HepG2 (cell line): ENCODE data around the gene ZNF175. TPM values are rescaled to one million over a fixed set of nuclear protein-coding genes. Genes with fewer than 3 reads are reported as not detected.

Source experiments
- ATAC-seq: fragments of 200-7000 bp; cut with Tn5 transposase; 3 replicates; pipeline ENCODE4 v1.9.1; 2020; ENCODE audit warnings: mild to moderate bottlenecking, moderate library complexity
- BruUV-seq: library from RNA; stranded (reverse); fragments of 400-500 nt; replicated peaks from 2 replicates; lab custom pipeline; 2021; lab: Mats Ljungman, UMichigan
- CTCF ChIA-PET: fragments of 300-600 bp; formaldehyde crosslinking; extraction: SDS; loops from one replicate; lab custom pipeline; 2021; ENCODE audit warnings: low total read pairs, inconsistent platforms, low intra/inter-chr PET ratio; lab: Yijun Ruan, JAX
- POLR2A ChIA-PET: fragments of 350-600 bp; sonication (Branson Sonifier 250); formaldehyde crosslinking; loops from one replicate; lab custom pipeline; 2020; ENCODE audit warnings: antibody characterized with exemption, inconsistent platforms; lab: Yijun Ruan, JAX
- DNase-seq: peaks from one replicate; pipeline ENCODE4 v3.0.0-alpha.2; 2015; ENCODE audit warnings: low spot score
- FAIRE-seq: peaks from 3 replicates; lab custom pipeline; 2011; peaks lifted over from hg19 to GRCh38; lab: Jason Lieb, UNC
- H2AFZ ChIP-seq: one replicate; pipeline ENCODE4 v1.6.1; 2011; ENCODE audit warnings: low read length, inconsistent platforms
- H3K27ac ChIP-seq: fragments of 300-600 bp; 3 replicates; pipeline ENCODE4 v1.8.0; 2011; ENCODE audit warnings: mixed run types, mild to moderate bottlenecking, mixed read lengths, low read length, inconsistent platforms; ENCODE audit not compliant: insufficient read depth; ENCODE audit errors: extremely low read length
- H3K27me3 ChIP-seq, 2 experiments: fragments of 200-600 bp in 1 of 2; 2 replicates in 1 of 2; 3 replicates in 1 of 2; pipeline versions ENCODE4 v1.6.0 to v1.8.0; 2011; ENCODE audit warnings: low read length in 2 of 2, mild to moderate bottlenecking in 2 of 2, moderate library complexity in 2 of 2, inconsistent platforms in 1 of 2; ENCODE audit not compliant: insufficient read depth in 2 of 2, control insufficient read depth in 1 of 2
- H3K36me3 ChIP-seq, 2 experiments: fragments of 200-600 bp in 1 of 2; replicated peaks in 1 of 2; 2 replicates in 1 of 2; 3 replicates in 1 of 2; pipeline versions ENCODE4 v1.5.1 to v1.8.0; 2011; ENCODE audit warnings: low read length in 2 of 2, inconsistent platforms in 1 of 2; ENCODE audit not compliant: insufficient read depth in 2 of 2, control insufficient read depth in 1 of 2
- H3K4me1 ChIP-seq: 2 replicates; pipeline ENCODE4 v1.5.1; 2012; ENCODE audit warnings: low read length, inconsistent platforms; ENCODE audit not compliant: insufficient read depth
- H3K4me2 ChIP-seq: 2 replicates; pipeline ENCODE4 v1.6.0; 2011; ENCODE audit warnings: low read depth, low read length, inconsistent platforms
- H3K4me3 ChIP-seq, 3 experiments: fragments of 200-600 bp in 1 of 3; sonication (generic), shearing (Covaris generic) in 1 of 3; replicated peaks in 1 of 3; 2 replicates each; pipeline ENCODE4 v1.5.1; 2011 to 2016; ENCODE audit warnings: low read length in 3 of 3, inconsistent platforms in 2 of 3, low read depth in 2 of 3, mild to moderate bottlenecking in 2 of 3, control low read depth in 1 of 3, mixed read lengths in 1 of 3; ENCODE audit not compliant: insufficient read depth in 1 of 3
- H3K79me2 ChIP-seq: one replicate; pipeline ENCODE4 v1.6.1; 2011; ENCODE audit warnings: low read length, inconsistent platforms; ENCODE audit not compliant: insufficient read depth
- H3K9ac ChIP-seq: 2 replicates; pipeline ENCODE4 v1.6.0; 2011; ENCODE audit warnings: mild to moderate bottlenecking, low read depth, low read length, inconsistent platforms; ENCODE audit not compliant: insufficient read depth
- H3K9me3 ChIP-seq: 2 replicates; pipeline ENCODE4 v1.5.1; 2012; ENCODE audit warnings: mild to moderate bottlenecking, low read length
- H4K20me1 ChIP-seq: 2 replicates; pipeline ENCODE4 v1.6.0; 2011; ENCODE audit warnings: inconsistent platforms, mild to moderate bottlenecking, low read length, moderate library complexity; ENCODE audit not compliant: insufficient read depth
- ATF7 ChIP-seq, 2 experiments: fragments of 450-650 bp in 1 of 2; sonication (generic) in 1 of 2; formaldehyde crosslinking in 1 of 2; IDR thresholded peaks; 2 replicates each; pipeline versions ENCODE4 v1.4.0 to v1.6.1; 2016 to 2020; ENCODE audit warnings: antibody characterized with exemption in 1 of 2, mild to moderate bottlenecking in 1 of 2, missing genetic modification reagents in 1 of 2
- CTCF ChIP-seq: sonication (generic); formaldehyde crosslinking; IDR thresholded peaks from 2 replicates; pipeline ENCODE4 v1.5.0; 2020; ENCODE audit warnings: mild to moderate bottlenecking, missing genetic modification reagents, moderate library complexity
- DPF2 ChIP-seq: sonication (generic); formaldehyde crosslinking; IDR thresholded peaks from 2 replicates; pipeline ENCODE4 v1.4.0; 2020; ENCODE audit warnings: mild to moderate bottlenecking, low read depth, missing genetic modification reagents, borderline replicate concordance
- DZIP1 ChIP-seq: sonication (generic); formaldehyde crosslinking; IDR thresholded peaks from 2 replicates; pipeline ENCODE4 v1.5.0; 2020; ENCODE audit warnings: mild to moderate bottlenecking, missing genetic modification reagents
- FOXC1 ChIP-seq: sonication (generic); formaldehyde crosslinking; IDR thresholded peaks from 2 replicates; pipeline ENCODE4 v1.8.0; 2022; ENCODE audit warnings: mild to moderate bottlenecking, missing genetic modification reagents, borderline replicate concordance
- KDM6A ChIP-seq: IDR thresholded peaks from 2 replicates; pipeline ENCODE4 v1.6.1; 2016; ENCODE audit warnings: low read depth
- MAFK ChIP-seq, 2 experiments: IDR thresholded peaks in 1 of 2; conservative IDR thresholded peaks in 1 of 2; 2 replicates each; pipeline ENCODE4 v1.6.1; 2011; ENCODE audit warnings: improper control_type of control experiment in 2 of 2, low read length in 2 of 2
- MATR3 ChIP-seq: sonication (generic); formaldehyde crosslinking; IDR thresholded peaks from 2 replicates; pipeline ENCODE4 v1.4.0; 2020; ENCODE audit warnings: missing genetic modification reagents
- MED1 ChIP-seq: sonication (generic); formaldehyde crosslinking; IDR thresholded peaks from 2 replicates; pipeline ENCODE4 v1.4.0; 2020; ENCODE audit warnings: missing genetic modification reagents
- MEIS1 ChIP-seq: sonication (generic); formaldehyde crosslinking; IDR thresholded peaks from 2 replicates; pipeline ENCODE4 v1.9.0; 2021; ENCODE audit warnings: mild to moderate bottlenecking, missing genetic modification reagents, moderate library complexity, borderline replicate concordance
- NCOA2 ChIP-seq: sonication (generic); formaldehyde crosslinking; IDR thresholded peaks from 2 replicates; pipeline ENCODE4 v1.8.0; 2022; ENCODE audit warnings: inconsistent platforms
- NFKB2 ChIP-seq: sonication (generic); formaldehyde crosslinking; IDR thresholded peaks from 2 replicates; pipeline ENCODE4 v1.4.0; 2020; ENCODE audit warnings: missing genetic modification reagents, borderline replicate concordance
- NR2F2 ChIP-seq: IDR thresholded peaks from 2 replicates; pipeline ENCODE4 v1.6.1; 2012; ENCODE audit warnings: low read depth, inconsistent platforms, borderline replicate concordance
- SNAPC2 ChIP-seq: sonication (generic); formaldehyde crosslinking; IDR thresholded peaks from 2 replicates; pipeline ENCODE4 v1.8.1; 2022; ENCODE audit warnings: mild to moderate bottlenecking, missing genetic modification reagents
- ZFAT ChIP-seq: sonication (generic); formaldehyde crosslinking; conservative IDR thresholded peaks from 2 replicates; pipeline ENCODE4 v1.8.1; 2023; ENCODE audit warnings: missing genetic modification reagents, inconsistent platforms
- ZNF180 ChIP-seq: sonication (generic); formaldehyde crosslinking; IDR thresholded peaks from 2 replicates; pipeline ENCODE4 v1.4.0; 2020; ENCODE audit warnings: low read depth, missing genetic modification reagents, borderline replicate concordance
- ZNF207 ChIP-seq: fragments of 450-650 bp; IDR thresholded peaks from 2 replicates; pipeline ENCODE4 v1.6.1; 2016; ENCODE audit warnings: antibody characterized with exemption, borderline replicate concordance
- ZNF230 ChIP-seq: sonication (generic); formaldehyde crosslinking; IDR thresholded peaks from 2 replicates; pipeline ENCODE4 v1.4.0; 2020; ENCODE audit warnings: mild to moderate bottlenecking, missing genetic modification reagents
- ZNF724P ChIP-seq: sonication (generic); formaldehyde crosslinking; IDR thresholded peaks from 2 replicates; pipeline ENCODE4 v1.8.0; 2022; ENCODE audit warnings: missing genetic modification reagents, borderline replicate concordance
- ZNF766 ChIP-seq: sonication (generic); formaldehyde crosslinking; IDR thresholded peaks from 2 replicates; pipeline ENCODE4 v1.5.0; 2020; ENCODE audit warnings: missing genetic modification reagents, borderline replicate concordance
- whole genome bisulfite sequencing: methylation state at CpG from one replicate; pipeline ENCODE4 v1.1.6; 2017; ENCODE audit warnings: low lambda C conversion rate; 5-methylcytosine and 5-hydroxymethylcytosine counted together
- in situ Hi-C: cut with HindIII; loops from 2 replicates; pipeline ENCODE4 v1.10.0; 2017; ENCODE audit warnings: low pct_unique_long_range_greater_than_20kb; ENCODE audit not compliant: extremely low pct_ligation_motif_present
- intact Hi-C: fragments of 100-400 bp; cut with micrococcal nuclease; formaldehyde crosslinking; loops from one replicate; pipeline ENCODE4 v1.10.0; 2022; ENCODE audit not compliant: unreplicated experiment
- polyA plus RNA-seq, 8 experiments: library from polyadenylated mRNA; depleted of rRNA in 3 of 8; stranded (reverse) in 7 of 8; unstranded in 1 of 8; fragments of >200 nt; fragmentation: Illumina TruSeq in 4 of 8; extraction: Trizol in 4 of 8; gene quantifications; 2 replicates each; pipeline versions ENCODE4 v1.2.1 to v1.2.3, GENCODE V29; 2011 to 2016; ENCODE audit warnings: low read depth in 4 of 8, missing spikeins in 1 of 8, mixed read lengths in 1 of 8; ENCODE audit not compliant: insufficient read depth in 1 of 8
- total RNA-seq, 5 experiments: library from RNA; depleted of rRNA; stranded (reverse); fragments of >200 nt; fragmentation: Illumina TruSeq; extraction: Trizol; gene quantifications; 2 replicates each; pipeline ENCODE4 v1.2.3, GENCODE V29; 2016; ENCODE audit warnings: low read depth in 1 of 5

Gene ZNF175
- total and polyA plus RNA-seq, 2 of the 13 experiments (the other 11 are each of a cell fraction or from before 2014, with no cell fraction given) = 1.2 to 1.5 TPM

- no peaks in the 10 kb centered on the region for H3K27me3 ChIP-seq
- CTCF ChIA-PET = no interaction called here
- H3K4me3 ChIP-seq = no peak overlapping the region
- FAIRE-seq (no peak), ATAC-seq (no peak), DNase-seq (no peak)
- no peaks in the 10 kb centered on the region for H3K36me3 ChIP-seq
- no peak for TF ChIP-seq DZIP1 (CRISPR knock-in tag)
- no peak for TF ChIP-seq NCOA2 (CRISPR knock-in tag)
- TF ChIP-seq ZFAT = no peak
- no peak for TF ChIP-seq MAFK (conservative IDR thresholded peaks at IDR 0.05 in 1 of 2, IDR thresholded peaks at IDR 0.05 in 1 of 2; ENCODE audit: low read length in 2 of 2)
- no peak for TF ChIP-seq MED1 (CRISPR knock-in tag)
- TF ChIP-seq MEIS1 = no peak
- no peak for TF ChIP-seq SNAPC2 (CRISPR knock-in tag)
- TF ChIP-seq ZNF207 = no peak
- no peak for TF ChIP-seq NFKB2 (CRISPR knock-in tag)
- no peak for TF ChIP-seq MATR3 (CRISPR knock-in tag)
- no peak for TF ChIP-seq ATF7 (IDR thresholded peaks at IDR 0.05)
- no peak for TF ChIP-seq ATF7 (CRISPR knock-in tag; IDR thresholded peaks at IDR 0.05)
- TF ChIP-seq ZNF766 (CRISPR knock-in tag) = no peak
- TF ChIP-seq NR2F2 = no peak
- TF ChIP-seq KDM6A (CRISPR knock-in tag) = no peak
- no peak for TF ChIP-seq ZNF230
- TF ChIP-seq DPF2 (CRISPR knock-in tag) = no peak
- TF ChIP-seq CTCF (CRISPR knock-in tag) = no peak
- no peak for TF ChIP-seq FOXC1
- no peak for TF ChIP-seq ZNF180 (CRISPR knock-in tag)
- no peak for TF ChIP-seq ZNF724P (CRISPR knock-in tag)
- no peak overlapping the region for H3K9ac ChIP-seq
- 0% methylated on average over 2 of the region's 2 CpGs for WGBS
- no peaks in the 10 kb centered on the region for H3K4me1 ChIP-seq
- POLR2A ChIA-PET = no interaction called here
- in situ Hi-C loops (no loop called here), intact Hi-C loops (loop anchor here (2.0 kb wide), 1 partner anchor 41 kb away; no protein-coding TSS in a partner anchor)
- no peak overlapping the region for H2AFZ ChIP-seq
- H3K27ac ChIP-seq = no peak overlapping the region
- H4K20me1 ChIP-seq = no peaks in the 10 kb centered on the region
- no peaks in the 10 kb centered on the region for H3K79me2 ChIP-seq
- H3K9me3 ChIP-seq = no peaks in the 10 kb centered on the region
- H3K4me2 ChIP-seq = no peak overlapping the region
- BruUV-seq = no TSS peak
Observed at GRCh38 chr19:51521781-51522180, 49.3 kb upstream of the ZNF175 start.
